Measurements from ENCODE around the gene BACE1-AS.
"Not testable (repeated sequence)": the region's sequence is repeated elsewhere in the genome, so short reads cannot be mapped to it uniquely, and the experiment has no call there.

The BACE1-AS gene

GRCh38 chr11:117290809-117291396 is at the start of gene BACE1-AS:
BACE1-AS (plus strand) TSS chr11:117291346.
- no peak for DNase-seq

DNA sequence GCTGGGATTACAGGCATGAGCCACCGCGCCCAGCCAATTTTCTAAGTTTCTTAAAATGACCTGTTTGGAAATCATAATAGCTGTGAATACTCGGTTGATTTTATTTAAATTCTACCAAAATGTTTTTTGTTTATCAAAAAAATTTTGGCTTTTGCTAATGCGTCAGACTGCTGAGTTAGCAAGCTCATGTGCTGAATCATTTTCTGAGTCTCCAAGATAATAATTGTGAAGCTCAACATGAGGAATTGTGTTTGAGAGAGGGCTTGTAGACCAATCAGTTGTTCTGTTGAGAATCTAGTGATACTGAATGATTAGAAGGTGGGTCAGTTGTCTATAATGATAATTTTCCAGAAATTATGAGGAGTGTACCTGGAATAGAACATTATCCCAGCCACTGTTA is 42.8 kb upstream of the BACE1-AS start:
- no peak for DNase-seq

- no peak for DNase-seq
Observed at GRCh38 chr11:117249571-117249970, 41.6 kb upstream of the BACE1-AS start.

GRCh38 chr11:117251506-117251905 is 39.6 kb upstream of the BACE1-AS start:
- no peak for DNase-seq

DNA sequence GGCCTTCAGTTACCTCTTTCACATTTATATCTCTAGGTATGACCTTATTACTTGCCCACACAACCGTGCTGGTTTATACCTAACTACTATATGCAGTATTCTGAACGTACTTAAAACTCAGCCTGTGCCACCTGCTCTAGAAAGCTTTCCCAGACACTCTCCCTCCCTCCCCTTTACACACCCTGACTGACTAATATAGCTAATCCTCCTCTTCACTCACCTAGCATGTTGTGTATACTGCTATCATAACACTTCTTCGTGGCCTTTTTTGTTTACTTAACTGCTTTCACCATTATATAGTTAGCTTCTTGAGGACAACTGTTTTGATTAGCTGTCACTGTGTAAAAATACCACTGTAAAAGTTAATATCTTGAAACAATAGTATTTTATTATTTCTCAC is 35.2 kb upstream of the BACE1-AS start:
- no peak for DNase-seq

GRCh38 chr11:117256573-117256972 is 34.6 kb upstream of the BACE1-AS start:
- no peak for DNase-seq

GRCh38 chr11:117258576-117258975 is 32.6 kb upstream of the BACE1-AS start:
- no peak for DNase-seq

DNA sequence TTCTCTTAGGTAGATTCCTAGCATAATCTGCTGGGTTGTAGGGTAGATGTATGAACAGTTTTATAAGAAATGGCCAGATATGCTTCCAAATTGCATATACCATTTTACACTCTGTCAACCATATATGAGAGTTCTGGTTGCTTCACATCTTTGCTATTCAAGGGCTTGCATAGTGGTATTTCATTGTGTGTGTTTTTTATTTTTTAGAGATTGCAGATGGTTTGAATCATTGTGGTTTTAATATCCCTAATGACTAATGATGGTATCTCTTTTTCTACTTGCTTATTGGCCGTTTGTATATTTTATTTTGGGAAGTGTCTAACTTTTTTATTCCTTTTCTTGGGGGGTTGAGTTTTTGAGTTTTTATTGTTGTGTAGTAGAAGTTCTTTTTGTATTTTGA is 31.7 kb upstream of the BACE1-AS start:
- DNase-seq = no peak

DNA sequence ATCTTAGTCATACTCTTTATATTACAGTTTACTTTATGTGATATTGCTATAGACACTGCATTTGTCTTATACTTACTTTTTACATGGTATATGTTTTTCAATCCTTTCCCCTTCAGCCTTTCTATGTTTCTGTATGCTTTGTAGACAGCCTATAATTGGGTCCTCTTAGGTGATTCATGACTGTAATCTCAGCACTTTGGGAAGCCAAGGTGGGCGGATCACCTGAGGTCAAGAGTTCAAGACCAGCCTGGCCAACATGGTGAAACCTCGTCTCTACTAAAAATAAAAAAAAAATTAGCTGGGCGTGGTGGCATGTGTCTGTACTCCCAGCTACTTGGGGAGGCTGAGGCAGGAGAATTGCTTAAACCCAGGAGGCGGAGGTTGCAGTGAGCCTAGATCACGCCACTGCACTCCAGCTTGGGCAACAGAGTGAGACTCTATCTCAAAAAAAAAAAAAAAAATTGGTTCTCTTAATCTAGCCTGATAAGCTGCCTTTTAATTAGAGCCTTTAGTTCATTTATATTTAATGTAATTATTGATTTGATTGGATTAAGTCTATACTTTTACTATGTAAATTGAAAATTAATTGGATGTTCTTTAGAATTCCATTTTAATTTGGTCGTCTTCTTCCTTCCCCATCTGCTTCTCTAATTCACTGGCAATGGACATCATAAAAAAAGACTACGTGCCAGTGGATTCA is 26.4 kb upstream of the BACE1-AS start:
- not testable (repeated sequence) for DNase-seq

DNA sequence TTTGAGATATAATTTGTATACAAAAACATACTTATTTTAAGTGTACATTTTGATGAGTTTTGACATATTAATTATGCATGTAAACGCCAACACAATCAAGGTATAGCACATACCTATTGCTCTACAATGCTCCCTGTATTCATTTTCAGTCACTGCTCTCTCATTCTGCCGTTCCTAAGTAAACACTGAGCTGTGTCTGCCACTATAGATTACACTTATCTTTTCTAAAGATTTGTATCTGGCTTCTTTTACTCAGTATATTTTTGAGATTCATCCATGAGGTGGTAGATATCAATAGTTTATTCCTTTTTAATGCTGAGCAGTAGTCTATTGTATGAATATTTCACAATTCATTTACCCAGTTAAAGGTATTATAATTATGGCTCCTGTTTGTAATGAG is 25.4 kb upstream of the BACE1-AS start:
- no peak for DNase-seq

GRCh38 chr11:117269856-117270255 is 21.3 kb upstream of the BACE1-AS start:
- no peak for DNase-seq

- DNase-seq = no peak
Observed at GRCh38 chr11:117271208-117271607, 19.9 kb upstream of the BACE1-AS start.

DNA sequence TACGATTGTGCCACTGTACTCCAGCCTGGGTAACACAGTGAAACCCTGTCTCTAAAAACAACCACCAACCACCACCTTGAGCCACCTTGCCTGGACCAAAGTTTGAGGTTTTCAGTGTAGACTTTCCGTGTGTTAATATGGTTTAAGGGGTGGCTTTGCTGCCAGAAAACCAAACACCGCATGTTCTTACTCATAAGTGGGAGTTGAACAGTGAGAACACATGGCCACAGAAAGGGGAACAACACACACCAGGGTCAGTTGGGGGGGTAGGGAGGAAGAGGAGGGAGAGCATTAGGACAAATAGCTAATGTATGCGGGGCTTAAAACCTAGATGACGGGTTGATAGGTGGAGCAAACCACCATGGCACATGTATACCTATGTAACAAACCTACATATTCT is 19.0 kb upstream of the BACE1-AS start:
- not testable (repeated sequence) for DNase-seq

DNA sequence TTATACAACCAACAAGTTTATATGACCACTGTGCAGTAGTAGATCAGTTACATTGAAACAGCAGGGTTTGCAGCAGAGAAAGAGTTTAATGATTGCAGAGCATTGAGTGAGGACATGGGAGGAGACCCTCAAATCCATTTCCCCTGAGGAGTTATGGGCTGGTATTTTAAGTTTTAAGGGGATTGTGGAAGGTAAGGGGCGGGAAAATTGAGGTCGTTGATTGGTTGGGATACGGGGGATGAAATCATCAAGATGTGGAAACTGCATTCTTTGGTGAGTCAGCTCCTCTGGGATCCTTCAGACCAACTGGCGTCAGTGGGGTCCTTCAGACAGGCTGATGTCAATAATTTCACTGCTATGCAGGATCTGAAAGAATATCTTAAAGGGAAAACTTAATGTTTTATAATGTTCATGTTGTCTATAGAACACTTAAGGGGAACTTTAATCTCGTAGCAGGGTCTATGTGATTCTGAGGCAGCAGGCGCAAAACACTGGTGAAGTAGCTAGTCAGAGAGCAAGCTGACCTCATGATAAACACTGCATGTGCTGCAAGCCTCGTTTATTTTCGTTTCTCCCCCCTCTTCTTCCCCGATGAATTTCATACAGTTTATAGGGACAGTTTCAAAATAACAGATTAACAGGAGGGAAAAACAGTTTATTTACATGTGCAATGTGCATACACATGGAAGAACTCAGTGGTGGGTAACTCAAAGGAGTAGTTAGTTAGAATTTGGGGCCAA is 17.4 kb upstream of the BACE1-AS start:
- DNase-seq = no peak

- DNase-seq = no peak
Observed at GRCh38 chr11:117278347-117278746, 12.8 kb upstream of the BACE1-AS start.

GRCh38 chr11:117279711-117280376 is 11.3 kb upstream of the BACE1-AS start:
- no peak for DNase-seq

GRCh38 chr11:117281159-117281558 is 10.0 kb upstream of the BACE1-AS start:
- DNase-seq = no peak

DNA sequence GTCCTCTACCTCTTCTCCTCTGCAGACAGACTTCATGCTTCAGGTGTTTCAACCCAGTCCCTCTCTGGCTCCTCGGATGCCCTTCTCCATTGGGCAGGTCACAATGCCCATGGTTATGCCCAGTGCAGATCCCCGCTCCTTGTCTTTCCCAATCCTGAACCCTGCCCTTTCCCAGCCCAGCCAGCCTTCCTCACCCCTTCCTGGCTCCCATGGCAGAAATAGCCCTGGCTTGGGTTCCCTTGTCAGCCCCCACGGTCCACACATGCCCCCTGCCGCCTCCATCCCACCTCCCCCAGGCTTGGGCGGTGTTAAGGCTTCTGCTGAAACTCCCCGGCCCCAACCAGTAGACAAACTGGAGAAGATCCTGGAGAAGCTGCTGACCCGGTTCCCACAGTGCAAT is 9.3 kb upstream of the BACE1-AS start:
- no peak for DNase-seq

- DNase-seq = no peak
Observed at GRCh38 chr11:117282956-117283355, 8.2 kb upstream of the BACE1-AS start.

DNA sequence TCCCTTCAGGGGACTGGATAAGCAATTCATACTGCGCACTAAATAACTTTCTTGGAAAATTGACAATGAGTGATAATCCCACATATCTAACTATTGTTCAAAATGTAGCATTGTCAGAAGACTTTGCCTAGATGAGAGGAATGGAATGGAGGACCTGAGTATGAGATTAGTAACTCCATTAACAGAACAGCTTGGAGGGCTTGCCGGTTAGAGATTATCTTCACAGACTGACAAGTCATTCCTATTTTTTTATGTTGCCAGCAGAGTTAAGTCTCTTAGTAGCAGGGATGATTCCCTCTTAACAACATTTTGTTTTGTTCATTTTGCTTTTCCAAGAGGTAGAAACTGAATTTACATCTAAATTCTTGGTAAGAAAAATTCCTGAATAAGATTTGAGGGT is 7.1 kb upstream of the BACE1-AS start:
- no peak for DNase-seq

GRCh38 chr11:117286588-117286987 is 4.6 kb upstream of the BACE1-AS start:
- no peak for DNase-seq

- no peak for DNase-seq
Observed at GRCh38 chr11:117287668-117288067, 3.5 kb upstream of the BACE1-AS start.

GRCh38 chr11:117289795-117290194 is 1.4 kb upstream of the BACE1-AS start:
- no peak for DNase-seq

DNA sequence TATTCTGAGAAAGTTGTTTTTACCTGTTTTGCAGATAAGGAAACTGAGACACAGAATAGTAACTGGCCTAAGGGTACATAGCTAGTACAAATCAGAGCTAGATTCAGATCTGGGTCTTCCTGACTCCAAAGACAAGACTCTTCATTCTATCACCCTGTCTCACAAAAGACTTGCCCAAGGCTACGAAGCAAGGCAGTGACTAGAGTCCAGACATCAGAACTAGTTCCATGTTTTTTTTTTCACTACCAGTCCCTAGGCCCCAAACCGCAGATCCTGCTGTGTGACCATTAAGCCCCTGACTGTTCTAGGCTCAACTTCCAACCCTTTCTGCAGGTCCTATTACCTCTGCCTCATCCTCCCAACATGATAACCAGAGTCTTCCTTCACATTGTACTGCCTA is 1.5 kb downstream of the BACE1-AS start:
- no peak for DNase-seq
